Spleen (tissue), 7 donors: Measurements from ENCODE around the gene CHCHD3.

Source experiments
- CTCF ChIP-seq, 11 experiments: fragments of 200-600 bp in 7 of 11; fragments of 450-650 bp in 4 of 11; sonication (generic) in 4 of 11; IDR thresholded peaks in 8 of 11; conservative IDR thresholded peaks in 3 of 11; 1 replicate in 7 of 11; 2 replicates in 4 of 11; pipeline versions ENCODE4 v1.4.0 to v1.8.0; 2016 to 2021; ENCODE audit warnings: antibody characterized with exemption in 11 of 11, inconsistent platforms in 4 of 11, mild to moderate bottlenecking in 1 of 11
- POLR2A ChIP-seq, 3 donors: fragments of 450-650 bp; IDR thresholded peaks; one replicate each; pipeline ENCODE4 v1.5.1; 2017; ENCODE audit warnings: antibody characterized with exemption in 3 of 3, mild to moderate bottlenecking in 1 of 3
- POLR2AphosphoS5 ChIP-seq, 3 donors: sonication (generic); formaldehyde crosslinking; IDR thresholded peaks; one replicate each; pipeline ENCODE4 v1.5.1; 2017; ENCODE audit warnings: antibody characterized with exemption in 3 of 3
- donor health status: DM: no; HTN: no; CAD: no; lungs with moderate emphysema.
- donor health status: DM: no; HTN: no; CAD: no.
- donor health status: DM: no; HTN: no; CAD: no.

DNA sequence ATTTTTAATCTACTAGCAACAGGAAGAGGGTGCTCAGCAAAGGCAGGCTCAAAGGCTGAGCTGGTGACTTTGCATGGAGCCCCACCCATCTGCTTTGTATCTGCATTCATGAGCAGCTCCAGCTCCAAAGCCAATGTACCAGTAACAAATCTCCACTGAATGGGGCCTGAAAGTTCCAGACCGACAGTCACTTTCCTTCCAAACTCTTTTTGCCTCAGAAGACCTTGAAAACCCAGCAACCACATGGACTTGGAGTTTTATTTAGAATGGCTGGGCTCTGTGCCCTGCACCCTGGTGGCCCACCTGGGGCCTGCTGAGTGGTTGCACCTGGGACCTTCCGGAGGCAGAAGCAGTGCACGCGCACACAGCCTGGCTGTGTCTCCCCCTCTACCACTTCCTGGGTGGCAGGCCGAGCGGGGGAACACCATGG lies 310.6 kb downstream of the CHCHD3 start:
- no peak for TF ChIP-seq CTCF (IDR thresholded peaks at IDR 0.05 in 8 of 11, conservative IDR thresholded peaks at IDR 0.05 in 3 of 11)
- TF ChIP-seq POLR2A (IDR thresholded peaks at IDR 0.05) = no peak
- TF ChIP-seq POLR2AphosphoS5 (IDR thresholded peaks at IDR 0.05) = no peak
